Cardiac muscle cell (in vitro differentiated cells and primary cell): ENCODE data around the gene RSPRY1. TPM values are rescaled to one million over a fixed set of nuclear protein-coding genes. Genes with fewer than 3 reads are reported as not detected.

Source experiments
- DNase-seq, 2 donors: peaks; one replicate each; pipeline versions ENCODE4 v3.0.0 to v3.0.0-alpha.2; 2010 to 2017; ENCODE audit warnings: low read depth in 1 of 2, low spot score in 1 of 2
- H3K27ac ChIP-seq: fragments of 200-600 bp; sonication (generic); 2 replicates; pipeline ENCODE4 v1.5.1; 2016
- H3K27me3 ChIP-seq: fragments of 200-600 bp; sonication (generic); 2 replicates; pipeline ENCODE4 v1.6.0; 2016; ENCODE audit warnings: control low read depth
- H3K36me3 ChIP-seq: fragments of 200-600 bp; sonication (generic); 2 replicates; pipeline ENCODE4 v1.5.1; 2016; ENCODE audit warnings: control low read depth
- H3K4me1 ChIP-seq: fragments of 200-600 bp; sonication (generic); 2 replicates; pipeline ENCODE4 v1.8.1; 2017; ENCODE audit warnings: low read depth, mild to moderate bottlenecking, mixed run types
- H3K4me3 ChIP-seq: fragments of 200-600 bp; sonication (generic); 2 replicates; pipeline ENCODE4 v1.5.1; 2016; ENCODE audit warnings: mild to moderate bottlenecking
- H3K9me3 ChIP-seq: fragments of 200-600 bp; sonication (generic); 2 replicates; pipeline ENCODE4 v1.5.1; 2017; ENCODE audit warnings: low read depth, mild to moderate bottlenecking, control low read depth
- CTCF ChIP-seq: IDR thresholded peaks from 2 replicates; pipeline ENCODE4 v1.5.1; 2012; ENCODE audit warnings: low read depth, mild to moderate bottlenecking, low read length
- polyA plus RNA-seq: library from polyadenylated mRNA; unstranded; fragments of >200 nt; fragmentation: Nextera tagmentation; extraction: Ambion mirVana; gene quantifications from 2 replicates; pipeline ENCODE4 v1.2.1, GENCODE V29; 2016
- total RNA-seq: library from RNA; depleted of rRNA; stranded (reverse); fragments of >200 nt; gene quantifications from 2 replicates; pipeline ENCODE4 v1.2.3, GENCODE V29; 2016

RSPRY1 gene
- total and polyA plus RNA-seq, 2 experiments from 2014 or later: 30.3 to 33.2 TPM

- Histone ChIP-seq H3K36me3 (peaks cover 24% of the 10 kb centered on the region), H3K27me3 (no peaks in the 10 kb centered on the region), H3K4me1 (peaks cover 16% of the 10 kb centered on the region), H3K9me3 (no peaks in the 10 kb centered on the region), H3K27ac (peak overlapping the region; percentile 38), H3K4me3 (no peak overlapping the region)
- no peak for TF ChIP-seq CTCF
- DNase-seq: no peak
Measured at GRCh38 chr16:57166451-57166850, 19.7 kb upstream of the RSPRY1 start.

GRCh38 chr16:57166951-57167350, 19.2 kb upstream of the RSPRY1 start:
- no peaks in the 10 kb centered on the region for H3K9me3 ChIP-seq
- H3K36me3 ChIP-seq: peaks cover 23% of the 10 kb centered on the region
- no peak for TF ChIP-seq CTCF
- H3K27ac ChIP-seq: peak overlapping the region; percentile 38
- no peaks in the 10 kb centered on the region for H3K27me3 ChIP-seq
- H3K4me1 ChIP-seq: peaks cover 16% of the 10 kb centered on the region
- H3K4me3 ChIP-seq: no peak overlapping the region
- DNase-seq: peak; percentile 66 to 72

- no peak overlapping the region for H3K4me3 ChIP-seq
- TF ChIP-seq CTCF: no peak
- no peaks in the 10 kb centered on the region for H3K9me3 ChIP-seq
- peaks cover 23% of the 10 kb centered on the region for H3K36me3 ChIP-seq
- DNase-seq: peak in 1 of 2 donors; percentile 21
- no peaks in the 10 kb centered on the region for H3K27me3 ChIP-seq
- peak overlapping the region; percentile 38 for H3K27ac ChIP-seq
- H3K4me1 ChIP-seq: peaks cover 16% of the 10 kb centered on the region
Measured at GRCh38 chr16:57167538-57167937, 18.6 kb upstream of the RSPRY1 start.

- DNase-seq: peak; percentile 67 to 85
- Histone ChIP-seq H3K4me1 (peaks cover 16% of the 10 kb centered on the region), H3K36me3 (peaks cover 27% of the 10 kb centered on the region), H3K9me3 (no peaks in the 10 kb centered on the region), H3K27ac (peak overlapping the region; percentile 38), H3K27me3 (no peaks in the 10 kb centered on the region), H3K4me3 (no peak overlapping the region)
- TF ChIP-seq CTCF: peak; percentile 66
Measured at GRCh38 chr16:57167953-57168352, 18.2 kb upstream of the RSPRY1 start.

GRCh38 chr16:57169327-57169726, 16.8 kb upstream of the RSPRY1 start:
- Histone ChIP-seq H3K27ac (peak overlapping the region; percentile 59), H3K27me3 (no peaks in the 10 kb centered on the region), H3K36me3 (peaks cover 19% of the 10 kb centered on the region)

More at GRCh38 chr16:57169327-57169726, 16.8 kb upstream of the RSPRY1 start:
- Histone ChIP-seq H3K9me3 (no peaks in the 10 kb centered on the region), H3K4me3 (no peak overlapping the region), H3K4me1 (peaks cover 16% of the 10 kb centered on the region)
- TF ChIP-seq CTCF: no peak
- DNase-seq: no peak
